Stimulated activated naive CD4-positive, alpha-beta T cell treated with Interleukin-2 at 50 U/mL for 16 hours (primary cell): ENCODE results near the gene PAGR1.
"Not testable (repeated sequence)": the region's sequence is repeated elsewhere in the genome, so short reads cannot be mapped to it uniquely, and the experiment has no call there.

Experiments used
- DNase-seq: peaks from one replicate; lab custom pipeline; 2025; lab: John Stamatoyannopoulos, UW

Gene PAGR1

GRCh38 chr16:29864205-29864604 is 48.3 kb downstream of the PAGR1 start:
- no peak for DNase-seq

- no peak for DNase-seq
These were observed 52.6 kb downstream of the PAGR1 start for GRCh38 chr16:29868396-29869009.

GRCh38 chr16:29869067-29869466 is 53.1 kb downstream of the PAGR1 start:
- not testable (repeated sequence) for DNase-seq
